Measurements from ENCODE around the gene DRGX. TPM values are rescaled to one million over a fixed set of nuclear protein-coding genes. Genes with fewer than 3 reads are reported as not detected.

The DRGX gene
- total and polyA plus RNA-seq, 2 of the 13 experiments (the other 11 are each of a cell fraction or from before 2014, with no cell fraction given), result not detected

GRCh38 chr10:49331431-49331830, 64.5 kb downstream of the DRGX start:
- BruUV-seq (replicated peaks), result no TSS peak
- H3K27ac ChIP-seq (ENCODE audit: extremely low read length, insufficient read depth, low read length), result no peak overlapping the region
- no peak overlapping the region for H3K4me2 ChIP-seq (ENCODE audit: low read depth, low read length)
- in situ Hi-C loops (cut with HindIII; ENCODE audit: extremely low pct_ligation_motif_present, low pct_unique_long_range_greater_than_20kb), result no loop called here
- 13% methylated on average over 3 of the region's 3 CpGs for WGBS (ENCODE audit: low lambda C conversion rate)
- H3K27me3 ChIP-seq (ENCODE audit: control insufficient read depth in 1 of 2, insufficient read depth in 2 of 2, low read length in 2 of 2), result peaks cover 0 to 24% of the 10 kb centered on the region in 2 experiments; a peak in 2 of 5 replicates
- POLR2A ChIA-PET, result no interaction called here
- H3K9ac ChIP-seq (ENCODE audit: insufficient read depth, low read depth, low read length), result no peak overlapping the region
- no peak for ATAC-seq
- no peak overlapping the region for H2AFZ ChIP-seq (ENCODE audit: low read length)
- H4K20me1 ChIP-seq (ENCODE audit: insufficient read depth, low read length), result no peaks in the 10 kb centered on the region
- no peaks in the 10 kb centered on the region for H3K36me3 ChIP-seq (replicated peaks in 1 of 2; ENCODE audit: control insufficient read depth in 1 of 2, insufficient read depth in 2 of 2, low read length in 2 of 2)
- no peaks in the 10 kb centered on the region for H3K4me1 ChIP-seq (ENCODE audit: insufficient read depth, low read length)
- H3K4me3 ChIP-seq (replicated peaks in 1 of 3; ENCODE audit: insufficient read depth in 1 of 3, low read depth in 2 of 3, low read length in 3 of 3), result no peak overlapping the region
- no peak for FAIRE-seq
- TF ChIP-seq SMYD3 (CRISPR knock-in tag; IDR thresholded peaks at IDR 0.05) (no peak), ZFYVE20 (CRISPR knock-in tag; IDR thresholded peaks at IDR 0.05; ENCODE audit: borderline replicate concordance, low read depth) (no peak), KMT2B (CRISPR knock-in tag; IDR thresholded peaks at IDR 0.05) (no peak)
- CTCF ChIA-PET (ENCODE audit: low intra/inter-chr PET ratio, low total read pairs), result no interaction called here
- H3K9me3 ChIP-seq (ENCODE audit: low read length), result no peaks in the 10 kb centered on the region
- no peaks in the 10 kb centered on the region for H3K79me2 ChIP-seq (ENCODE audit: insufficient read depth, low read length)
- DNase-seq (ENCODE audit: low spot score), result no peak
- intact Hi-C loops (cut with micrococcal nuclease; ENCODE audit: unreplicated experiment), result no loop called here

- ATAC-seq (no peak), DNase-seq (ENCODE audit: low spot score) (no peak), FAIRE-seq (no peak)
- Histone ChIP-seq H3K4me3 (replicated peaks in 1 of 3; ENCODE audit: insufficient read depth in 1 of 3, low read depth in 2 of 3, low read length in 3 of 3) (no peak overlapping the region), H3K4me2 (ENCODE audit: low read depth, low read length) (no peak overlapping the region), H4K20me1 (ENCODE audit: insufficient read depth, low read length) (no peaks in the 10 kb centered on the region), H3K4me1 (ENCODE audit: insufficient read depth, low read length) (no peaks in the 10 kb centered on the region), H3K9me3 (ENCODE audit: low read length) (no peaks in the 10 kb centered on the region), H3K27ac (ENCODE audit: extremely low read length, insufficient read depth, low read length) (no peak overlapping the region), H3K79me2 (ENCODE audit: insufficient read depth, low read length) (no peaks in the 10 kb centered on the region), H3K9ac (ENCODE audit: insufficient read depth, low read depth, low read length) (no peak overlapping the region), H2AFZ (ENCODE audit: low read length) (no peak overlapping the region), H3K36me3 (replicated peaks in 1 of 2; ENCODE audit: control insufficient read depth in 1 of 2, insufficient read depth in 2 of 2, low read length in 2 of 2) (no peaks in the 10 kb centered on the region), H3K27me3 (ENCODE audit: control insufficient read depth in 1 of 2, insufficient read depth in 2 of 2, low read length in 2 of 2) (peaks cover 3 to 27% of the 10 kb centered on the region in 2 experiments; a peak in 3 of 5 replicates)
- in situ Hi-C loops (cut with HindIII; ENCODE audit: extremely low pct_ligation_motif_present, low pct_unique_long_range_greater_than_20kb), result no loop called here
- intact Hi-C loops (cut with micrococcal nuclease; ENCODE audit: unreplicated experiment), result no loop called here
- no TSS peak for BruUV-seq (replicated peaks)
- ChIA-PET POLR2A (no interaction called here), CTCF (ENCODE audit: low intra/inter-chr PET ratio, low total read pairs) (no interaction called here)
- 40% methylated on average over 5 of the region's 5 CpGs for WGBS (ENCODE audit: low lambda C conversion rate)
- no peak for TF ChIP-seq ZNF713 (CRISPR knock-in tag; IDR thresholded peaks at IDR 0.05)
- no peak for TF ChIP-seq HNF4G (IDR thresholded peaks at IDR 0.05; ENCODE audit: borderline replicate concordance, low read depth, low read length)
- no peak for TF ChIP-seq HNF4G (CRISPR knock-in tag; IDR thresholded peaks at IDR 0.05; ENCODE audit: borderline replicate concordance, low read depth)
- TF ChIP-seq SIN3B (IDR thresholded peaks at IDR 0.05; ENCODE audit: low read length), result no peak
- TF ChIP-seq NRL (CRISPR knock-in tag; IDR thresholded peaks at IDR 0.05; ENCODE audit: borderline replicate concordance), result no peak
- TF ChIP-seq AGO2 (optimal IDR thresholded peaks at IDR 0.05; ENCODE audit: low read depth, low read length), result no peak
- no peak for TF ChIP-seq RARA (CRISPR knock-in tag; IDR thresholded peaks at IDR 0.05)
- TF ChIP-seq ZXDC (CRISPR knock-in tag; IDR thresholded peaks at IDR 0.05), result no peak
- TF ChIP-seq ATRX (CRISPR knock-in tag; IDR thresholded peaks at IDR 0.05; ENCODE audit: borderline replicate concordance), result no peak
- TF ChIP-seq USF2 (IDR thresholded peaks at IDR 0.05; ENCODE audit: low read depth, low read length), result no peak
- no peak for TF ChIP-seq USF2 (CRISPR knock-in tag; IDR thresholded peaks at IDR 0.05; ENCODE audit: borderline replicate concordance)
- no peak for TF ChIP-seq ZNF780A (CRISPR knock-in tag; IDR thresholded peaks at IDR 0.05)
Measured at GRCh38 chr10:49330127-49330665, 65.7 kb downstream of the DRGX start.

Data from HepG2 (cell line).